Cardiac muscle cell (in vitro differentiated cells and primary cell): Measurements from ENCODE around the gene C2. TPM values are rescaled to one million over a fixed set of nuclear protein-coding genes. Genes with fewer than 3 reads are reported as not detected.
A peak's percentile ranks its signal among the peaks of the same experiment; 100 is the strongest.

Source experiments
- DNase-seq, 2 donors: peaks; one replicate each; pipeline versions ENCODE4 v3.0.0 to v3.0.0-alpha.2; 2010 to 2017; ENCODE audit warnings: low read depth in 1 of 2, low spot score in 1 of 2
- H3K27ac ChIP-seq: fragments of 200-600 bp; sonication (generic); 2 replicates; pipeline ENCODE4 v1.5.1; 2016
- H3K27me3 ChIP-seq: fragments of 200-600 bp; sonication (generic); 2 replicates; pipeline ENCODE4 v1.6.0; 2016; ENCODE audit warnings: control low read depth
- H3K36me3 ChIP-seq: fragments of 200-600 bp; sonication (generic); 2 replicates; pipeline ENCODE4 v1.5.1; 2016; ENCODE audit warnings: control low read depth
- H3K4me1 ChIP-seq: fragments of 200-600 bp; sonication (generic); 2 replicates; pipeline ENCODE4 v1.8.1; 2017; ENCODE audit warnings: low read depth, mild to moderate bottlenecking, mixed run types
- H3K4me3 ChIP-seq: fragments of 200-600 bp; sonication (generic); 2 replicates; pipeline ENCODE4 v1.5.1; 2016; ENCODE audit warnings: mild to moderate bottlenecking
- H3K9me3 ChIP-seq: fragments of 200-600 bp; sonication (generic); 2 replicates; pipeline ENCODE4 v1.5.1; 2017; ENCODE audit warnings: low read depth, mild to moderate bottlenecking, control low read depth
- CTCF ChIP-seq: IDR thresholded peaks from 2 replicates; pipeline ENCODE4 v1.5.1; 2012; ENCODE audit warnings: low read depth, mild to moderate bottlenecking, low read length
- polyA plus RNA-seq: library from polyadenylated mRNA; unstranded; fragments of >200 nt; fragmentation: Nextera tagmentation; extraction: Ambion mirVana; gene quantifications from 2 replicates; pipeline ENCODE4 v1.2.1, GENCODE V29; 2016
- total RNA-seq: library from RNA; depleted of rRNA; stranded (reverse); fragments of >200 nt; gene quantifications from 2 replicates; pipeline ENCODE4 v1.2.3, GENCODE V29; 2016

The C2 gene
- total and polyA plus RNA-seq, 2 experiments from 2014 or later, result 0.48 to 1.9 TPM

- no peak for TF ChIP-seq CTCF
- H3K27ac ChIP-seq, result no peak within 1 kb of the TSS
- DNase-seq, result peak in 1 of 2 donors; percentile 91
- no peaks in the 10 kb centered on the region for H3K4me1 ChIP-seq
- H3K36me3 ChIP-seq, result no peaks in the 10 kb centered on the region
- no peaks in the 10 kb centered on the region for H3K9me3 ChIP-seq
- no peak within 1 kb of the TSS for H3K4me3 ChIP-seq
- H3K27me3 ChIP-seq, result no peaks in the 10 kb centered on the region
Measured at GRCh38 chr6:31945507-31946369, 18.2 kb downstream of the C2 start, which contains the start of gene CFB. TSS of gene CFB (plus strand) at chr6:31946095. CDS start at chr6:31946222, 127 bp downstream.

GRCh38 chr6:31946370-31946885, 18.9 kb downstream of the C2 start:
- no peak for TF ChIP-seq CTCF
- no peaks in the 10 kb centered on the region for H3K4me1 ChIP-seq
- H3K27ac ChIP-seq, result no peak overlapping the region
- H3K9me3 ChIP-seq, result no peaks in the 10 kb centered on the region
- no peak for DNase-seq
- no peaks in the 10 kb centered on the region for H3K27me3 ChIP-seq
- peaks cover under 1% of the 10 kb centered on the region for H3K36me3 ChIP-seq
- no peak overlapping the region for H3K4me3 ChIP-seq

- no peak overlapping the region for H3K4me3 ChIP-seq
- no peaks in the 10 kb centered on the region for H3K4me1 ChIP-seq
- no peaks in the 10 kb centered on the region for H3K9me3 ChIP-seq
- H3K27me3 ChIP-seq, result no peaks in the 10 kb centered on the region
- no peak for DNase-seq
- H3K36me3 ChIP-seq, result peaks cover 6% of the 10 kb centered on the region
- no peak for TF ChIP-seq CTCF
- H3K27ac ChIP-seq, result no peak overlapping the region
Measured at GRCh38 chr6:31947070-31947675, 19.7 kb downstream of the C2 start.

GRCh38 chr6:31947864-31948263, 20.3 kb downstream of the C2 start:
- Histone ChIP-seq H3K4me3 (no peak overlapping the region), H3K4me1 (no peaks in the 10 kb centered on the region), H3K36me3 (peaks cover 6% of the 10 kb centered on the region), H3K9me3 (no peaks in the 10 kb centered on the region), H3K27me3 (no peaks in the 10 kb centered on the region), H3K27ac (no peak overlapping the region)
- TF ChIP-seq CTCF, result no peak
- DNase-seq, result no peak

GRCh38 chr6:31948306-31948705, 20.8 kb downstream of the C2 start:
- H3K27ac ChIP-seq, result no peak overlapping the region
- TF ChIP-seq CTCF, result no peak
- DNase-seq, result no peak
- no peak overlapping the region for H3K4me3 ChIP-seq
- H3K4me1 ChIP-seq, result no peaks in the 10 kb centered on the region
- H3K27me3 ChIP-seq, result no peaks in the 10 kb centered on the region
- H3K36me3 ChIP-seq, result peaks cover 8% of the 10 kb centered on the region
- H3K9me3 ChIP-seq, result no peaks in the 10 kb centered on the region
